Nephron (organoid): ENCODE measurements around the gene DLST.

ENCODE experiments used
- H3K27ac Mint-ChIP-seq, 3 experiments: 2 replicates each; pipeline ENCODE4 v1.8.0; 2020; ENCODE audit warnings: mixed read lengths in 3 of 3, mild to moderate bottlenecking in 2 of 3, moderate library complexity in 1 of 3
- H3K27me3 Mint-ChIP-seq: 2 replicates; pipeline ENCODE4 v1.8.0; 2021; ENCODE audit warnings: low read depth, mild to moderate bottlenecking, moderate library complexity, mixed read lengths
- H3K36me3 Mint-ChIP-seq: 2 replicates; pipeline ENCODE4 v1.8.0; 2020; ENCODE audit warnings: low read depth, mixed read lengths
- H3K4me1 Mint-ChIP-seq: 2 replicates; pipeline ENCODE4 v1.8.0; 2020; ENCODE audit warnings: mixed read lengths
- H3K4me3 Mint-ChIP-seq, 3 experiments: 2 replicates each; pipeline ENCODE4 v1.8.0; 2020; ENCODE audit warnings: mild to moderate bottlenecking in 3 of 3, mixed read lengths in 3 of 3, moderate library complexity in 2 of 3
- H3K9me3 Mint-ChIP-seq: 2 replicates; pipeline ENCODE4 v1.8.0; 2020; ENCODE audit warnings: mixed read lengths
- TF ChIP-seq, protein P1 (sequence below), 3 experiments: fragments of 200-600 bp; sonication (generic); IDR thresholded peaks; one replicate each; pipeline ENCODE4 v1.5.0; 2021; ENCODE audit warnings: antibody characterized with exemption in 3 of 3; ENCODE audit not compliant: unreplicated experiment in 3 of 3

The DLST gene

GRCh38 chr14:74855945-74856344 lies 25.8 kb upstream of the DLST start:
- peaks cover 18% of the 10 kb centered on the region for H3K4me1 Mint-ChIP-seq
- TF ChIP-seq, protein P1, sequence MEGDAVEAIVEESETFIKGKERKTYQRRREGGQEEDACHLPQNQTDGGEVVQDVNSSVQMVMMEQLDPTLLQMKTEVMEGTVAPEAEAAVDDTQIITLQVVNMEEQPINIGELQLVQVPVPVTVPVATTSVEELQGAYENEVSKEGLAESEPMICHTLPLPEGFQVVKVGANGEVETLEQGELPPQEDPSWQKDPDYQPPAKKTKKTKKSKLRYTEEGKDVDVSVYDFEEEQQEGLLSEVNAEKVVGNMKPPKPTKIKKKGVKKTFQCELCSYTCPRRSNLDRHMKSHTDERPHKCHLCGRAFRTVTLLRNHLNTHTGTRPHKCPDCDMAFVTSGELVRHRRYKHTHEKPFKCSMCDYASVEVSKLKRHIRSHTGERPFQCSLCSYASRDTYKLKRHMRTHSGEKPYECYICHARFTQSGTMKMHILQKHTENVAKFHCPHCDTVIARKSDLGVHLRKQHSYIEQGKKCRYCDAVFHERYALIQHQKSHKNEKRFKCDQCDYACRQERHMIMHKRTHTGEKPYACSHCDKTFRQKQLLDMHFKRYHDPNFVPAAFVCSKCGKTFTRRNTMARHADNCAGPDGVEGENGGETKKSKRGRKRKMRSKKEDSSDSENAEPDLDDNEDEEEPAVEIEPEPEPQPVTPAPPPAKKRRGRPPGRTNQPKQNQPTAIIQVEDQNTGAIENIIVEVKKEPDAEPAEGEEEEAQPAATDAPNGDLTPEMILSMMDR (IDR thresholded peaks at IDR 0.05; ENCODE audit: unreplicated experiment in 3 of 3) = no peak
- H3K27ac Mint-ChIP-seq = no peak overlapping the region
- no peaks in the 10 kb centered on the region for H3K9me3 Mint-ChIP-seq
- peaks cover 4% of the 10 kb centered on the region for H3K27me3 Mint-ChIP-seq
- no peak overlapping the region for H3K4me3 Mint-ChIP-seq
- no peaks in the 10 kb centered on the region for H3K36me3 Mint-ChIP-seq

GRCh38 chr14:74856366-74856765 lies 25.4 kb upstream of the DLST start:
- no peak overlapping the region for H3K27ac Mint-ChIP-seq
- TF ChIP-seq, protein P1 (IDR thresholded peaks at IDR 0.05; ENCODE audit: unreplicated experiment in 3 of 3) = no peak
- no peaks in the 10 kb centered on the region for H3K9me3 Mint-ChIP-seq
- no peaks in the 10 kb centered on the region for H3K36me3 Mint-ChIP-seq
- H3K27me3 Mint-ChIP-seq = peaks cover 4% of the 10 kb centered on the region
- H3K4me1 Mint-ChIP-seq = peaks cover 18% of the 10 kb centered on the region
- H3K4me3 Mint-ChIP-seq = no peak overlapping the region

DNA sequence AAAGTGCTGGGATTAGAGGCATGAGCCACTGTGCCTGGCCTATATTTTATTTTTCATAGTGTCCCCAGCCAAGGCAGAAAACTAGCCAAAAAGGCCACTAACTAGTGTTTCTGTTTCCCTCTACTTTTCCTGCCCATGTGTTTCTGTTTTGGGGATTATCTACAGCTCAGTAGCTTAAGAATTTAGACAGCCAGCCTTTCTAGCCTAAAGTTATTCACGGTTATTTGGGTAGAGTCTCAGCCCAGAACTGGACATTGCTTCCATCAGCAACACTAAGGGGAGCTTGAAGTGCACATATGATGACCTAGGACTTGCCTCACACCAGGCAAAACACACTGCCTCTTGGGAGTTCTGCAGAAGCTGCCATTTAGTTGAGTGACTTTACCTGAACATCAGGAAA lies 23.7 kb upstream of the DLST start:
- Mint-ChIP-seq H3K9me3 (no peaks in the 10 kb centered on the region), H3K27ac (peak overlapping the region in 1 of 3 experiments; percentile 41), H3K4me3 (no peak overlapping the region), H3K27me3 (peaks cover 9% of the 10 kb centered on the region), H3K4me1 (peaks cover 13% of the 10 kb centered on the region), H3K36me3 (no peaks in the 10 kb centered on the region)
- TF ChIP-seq, protein P1 (IDR thresholded peaks at IDR 0.05; ENCODE audit: unreplicated experiment in 3 of 3) = no peak

GRCh38 chr14:74859757-74860552 lies 21.8 kb upstream of the DLST start:
- Mint-ChIP-seq H3K36me3 (no peaks in the 10 kb centered on the region), H3K27me3 (peaks cover 9% of the 10 kb centered on the region), H3K27ac (no peak overlapping the region), H3K4me3 (no peak overlapping the region), H3K4me1 (no peaks in the 10 kb centered on the region), H3K9me3 (no peaks in the 10 kb centered on the region)
- TF ChIP-seq, protein P1 (IDR thresholded peaks at IDR 0.05; ENCODE audit: unreplicated experiment in 3 of 3) = no peak

GRCh38 chr14:74860899-74861733 lies 20.6 kb upstream of the DLST start:
- Mint-ChIP-seq H3K36me3 (no peaks in the 10 kb centered on the region), H3K4me1 (no peaks in the 10 kb centered on the region), H3K9me3 (no peaks in the 10 kb centered on the region), H3K27me3 (peaks cover 10% of the 10 kb centered on the region), H3K27ac (no peak overlapping the region), H3K4me3 (no peak overlapping the region)
- TF ChIP-seq, protein P1 (IDR thresholded peaks at IDR 0.05; ENCODE audit: unreplicated experiment in 3 of 3) = peak; percentile 75 to 89 (median 82)
